Left renal pelvis (tissue), 4 donors: ENCODE data around the gene ZNF827. TPM values are rescaled to one million over a fixed set of nuclear protein-coding genes. Genes with fewer than 3 reads are reported as not detected.
"Not testable (repeated sequence)": the region's sequence is repeated elsewhere in the genome, so short reads cannot be mapped to it uniquely, and the experiment has no call there.

Experiments
- DNase-seq, 4 donors: peaks; one replicate each; pipeline ENCODE4 v3.0.0-alpha.2; 2013; ENCODE audit warnings: low read depth in 4 of 4, low spot score in 3 of 4
- polyA plus RNA-seq, 4 donors: library from polyadenylated mRNA; unstranded; fragments of 120-200 nt; gene quantifications; one replicate each; pipeline ENCODE4 v1.2.1, GENCODE V29; 2013; ENCODE audit not compliant: insufficient read length in 4 of 4

The ZNF827 gene
- polyA plus RNA-seq, 4 donors, result 13.4 to 39.3 (median 32.5) TPM

GRCh38 chr4:145839151-145839550, 99.5 kb downstream of the ZNF827 start:
- DNase-seq, result no peak

GRCh38 chr4:145832384-145832783, 106.2 kb downstream of the ZNF827 start:
- DNase-seq, result not testable (repeated sequence)

GRCh38 chr4:145830699-145831098, 107.9 kb downstream of the ZNF827 start:
- DNase-seq, result no peak

GRCh38 chr4:145829629-145830395, 108.8 kb downstream of the ZNF827 start:
- no peak for DNase-seq

- DNase-seq, result no peak
Observed at GRCh38 chr4:145828802-145829485, 109.7 kb downstream of the ZNF827 start.

- no peak for DNase-seq
Observed at GRCh38 chr4:145827885-145828284, 110.7 kb downstream of the ZNF827 start.

GRCh38 chr4:145825255-145825654, 113.4 kb downstream of the ZNF827 start:
- DNase-seq, result no peak

- DNase-seq, result no peak
Observed at GRCh38 chr4:145824463-145824862, 114.2 kb downstream of the ZNF827 start.

- no peak for DNase-seq
Observed at GRCh38 chr4:145823743-145824142, 114.9 kb downstream of the ZNF827 start.

GRCh38 chr4:145822581-145822980, 116.0 kb downstream of the ZNF827 start:
- no peak for DNase-seq

- DNase-seq, result no peak
Observed at GRCh38 chr4:145822181-145822580, 116.4 kb downstream of the ZNF827 start.

- DNase-seq, result no peak
Observed at GRCh38 chr4:145821766-145822165, 116.9 kb downstream of the ZNF827 start.

- no peak for DNase-seq
Observed at GRCh38 chr4:145820407-145820806, 118.2 kb downstream of the ZNF827 start.

- DNase-seq, result no peak
Observed at GRCh38 chr4:145819853-145820181, 118.8 kb downstream of the ZNF827 start.

GRCh38 chr4:145819101-145819852, 119.3 kb downstream of the ZNF827 start:
- DNase-seq, result no peak

GRCh38 chr4:145818011-145818410, 120.6 kb downstream of the ZNF827 start:
- no peak for DNase-seq

GRCh38 chr4:145816091-145816490, 122.5 kb downstream of the ZNF827 start:
- DNase-seq, result no peak

- no peak for DNase-seq
Observed at GRCh38 chr4:145815626-145816025, 123.0 kb downstream of the ZNF827 start.

GRCh38 chr4:145815027-145815612, 123.5 kb downstream of the ZNF827 start:
- DNase-seq, result no peak

- no peak for DNase-seq
Observed at GRCh38 chr4:145814246-145814645, 124.4 kb downstream of the ZNF827 start.

- DNase-seq, result no peak
Observed at GRCh38 chr4:145812919-145813318, 125.7 kb downstream of the ZNF827 start.
